Brain pericyte (primary cell): Measurements from ENCODE around the gene MROH7.

ENCODE experiments used
- DNase-seq: peaks from one replicate; pipeline ENCODE4 v3.0.0-alpha.2; 2012; ENCODE audit warnings: low read depth, low spot score

MROH7 gene

GRCh38 chr1:54697896-54698295 is 56.3 kb downstream of the MROH7 start:
- DNase-seq: no peak

GRCh38 chr1:54698346-54698745 is 56.8 kb downstream of the MROH7 start:
- DNase-seq: no peak

- DNase-seq: no peak
Observed at GRCh38 chr1:54699936-54700525, 58.4 kb downstream of the MROH7 start.

GRCh38 chr1:54701066-54701465 is 59.5 kb downstream of the MROH7 start:
- DNase-seq: no peak

GRCh38 chr1:54701996-54702395 is 60.4 kb downstream of the MROH7 start:
- DNase-seq: no peak

- DNase-seq: no peak
Observed at GRCh38 chr1:54703471-54703870, 61.9 kb downstream of the MROH7 start.

DNA sequence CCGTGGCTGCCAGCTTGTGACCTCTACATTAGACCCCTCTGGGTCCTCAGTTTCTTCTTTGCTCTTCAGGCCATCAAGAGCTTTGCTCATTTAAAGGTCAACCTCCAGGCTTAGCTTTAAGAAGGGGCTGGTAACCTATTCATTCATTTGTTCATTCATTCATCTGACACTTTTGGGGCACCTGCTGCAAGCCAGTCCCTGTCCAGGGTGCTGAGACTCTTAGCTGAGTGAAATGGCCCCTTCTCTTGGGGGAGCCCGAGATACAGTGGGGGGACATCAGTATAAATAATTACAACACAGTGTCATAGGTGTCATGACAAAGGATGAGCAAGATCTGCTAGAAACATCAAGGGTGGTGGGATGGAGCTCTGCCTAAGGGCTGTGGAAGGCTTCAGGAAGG is 63.6 kb downstream of the MROH7 start:
- DNase-seq: no peak

DNA sequence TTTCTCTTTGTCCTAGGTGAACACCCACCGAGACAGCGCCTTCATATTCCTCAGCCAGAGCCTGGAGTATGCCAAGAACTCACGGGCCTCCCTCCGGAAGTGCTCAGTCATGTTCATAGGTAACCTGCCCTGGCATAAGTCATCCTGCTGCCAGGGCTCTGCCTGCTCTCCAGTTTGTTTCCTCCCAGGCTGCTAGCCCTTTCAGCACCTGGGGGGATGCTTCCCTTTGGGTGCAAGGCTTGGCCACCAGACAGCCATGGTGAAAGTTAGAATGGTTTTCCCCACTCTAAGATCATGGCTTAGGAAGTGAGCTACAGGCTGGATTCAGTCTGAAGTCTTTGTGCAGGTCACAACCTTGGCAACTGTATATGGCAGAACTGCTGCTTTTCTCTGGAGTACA is 64.8 kb downstream of the MROH7 start:
- no peak for DNase-seq

GRCh38 chr1:54708385-54708784 is 66.8 kb downstream of the MROH7 start:
- DNase-seq: no peak

DNA sequence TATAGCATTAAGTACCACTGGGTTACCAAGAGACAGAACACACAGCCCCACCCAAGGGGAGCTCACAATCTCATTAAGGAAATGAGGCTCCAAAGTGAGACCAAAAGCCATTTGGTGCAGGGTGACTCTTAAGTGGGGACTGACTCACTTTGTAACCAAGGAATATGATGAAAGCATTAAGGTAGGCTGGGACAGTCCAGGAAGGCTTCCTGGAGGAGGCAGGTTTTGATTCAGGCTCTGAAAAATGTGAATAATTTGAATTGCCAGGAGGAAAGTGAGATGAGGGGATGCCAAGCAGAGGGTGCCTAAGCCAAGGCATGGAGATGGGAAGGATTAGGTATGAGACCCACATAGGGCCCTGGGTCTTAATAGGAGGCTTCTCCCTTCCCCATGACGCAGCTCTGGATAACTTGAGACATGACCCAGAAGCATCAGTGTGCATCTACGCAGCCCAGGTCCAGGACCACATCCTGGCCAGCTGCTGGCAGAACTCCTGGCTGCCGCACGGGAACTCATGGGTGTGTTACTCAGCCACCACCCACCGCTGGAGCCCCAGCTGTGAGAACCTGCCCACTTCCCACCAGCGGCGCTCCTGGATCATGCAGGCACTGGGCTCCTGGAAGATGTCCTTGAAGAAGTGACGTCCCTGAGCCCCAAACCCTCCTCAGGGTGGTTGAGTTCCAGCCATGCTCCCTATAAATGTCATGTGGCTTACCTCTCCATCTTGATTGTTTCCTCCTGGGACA is 68.1 kb downstream of the MROH7 start:
- DNase-seq: no peak

DNA sequence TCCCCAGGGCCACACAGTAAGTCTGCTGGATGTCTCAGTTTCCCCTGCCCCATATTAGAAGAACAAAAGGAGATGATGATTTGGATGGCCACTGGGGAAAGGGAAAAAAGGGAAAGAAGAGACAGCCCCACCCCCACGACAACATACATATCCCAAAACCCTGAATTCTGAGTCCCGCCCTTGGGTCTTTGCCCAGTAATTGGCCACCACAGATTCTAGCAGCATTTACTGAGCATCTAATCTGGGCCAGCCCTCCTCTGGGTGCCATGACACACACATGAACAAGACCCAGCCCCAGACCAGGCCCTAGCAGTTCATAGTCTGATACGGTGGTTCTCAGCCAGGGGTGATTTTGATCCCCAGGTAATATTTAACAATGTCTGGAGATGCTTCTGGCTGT is 68.8 kb downstream of the MROH7 start:
- DNase-seq: no peak

DNA sequence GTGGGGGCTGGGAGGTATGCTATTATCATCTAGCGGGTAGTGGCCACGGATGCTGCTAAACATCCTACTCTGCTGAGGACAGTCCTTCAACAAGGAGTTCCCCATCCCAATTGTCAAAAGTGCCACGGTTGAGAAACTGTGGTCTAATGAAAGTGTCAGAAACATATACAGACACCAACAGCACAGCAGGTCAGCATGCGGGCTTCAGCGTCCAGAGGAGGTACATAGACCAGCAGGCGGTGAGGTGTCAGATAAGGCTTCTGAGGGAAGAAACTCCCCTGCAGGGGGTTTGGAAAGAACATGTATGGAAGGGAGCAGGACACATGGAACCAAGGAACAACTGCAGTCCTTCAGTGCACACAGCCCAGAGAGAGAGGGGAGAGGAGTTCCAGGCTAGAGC is 69.3 kb downstream of the MROH7 start:
- DNase-seq: no peak

DNA sequence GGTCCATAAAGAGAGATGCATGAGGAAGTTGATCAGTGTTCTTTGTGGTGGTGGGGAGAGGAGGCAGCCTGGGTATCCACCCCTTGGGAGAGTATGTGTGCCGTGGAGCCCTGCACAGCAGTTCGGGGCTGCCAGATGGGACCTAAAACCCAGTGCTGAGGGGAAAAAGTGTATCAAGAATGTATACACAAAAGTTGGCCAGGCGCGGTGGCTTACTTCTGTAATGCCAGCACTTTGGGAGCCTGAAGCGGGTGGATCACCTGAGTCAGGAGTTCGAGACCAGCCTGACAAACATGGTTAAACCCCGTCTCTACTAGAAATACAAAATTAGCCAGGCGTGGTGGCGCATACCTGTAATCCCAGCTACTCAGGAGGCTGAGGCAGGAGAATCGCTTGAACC is 70.0 kb downstream of the MROH7 start:
- no peak for DNase-seq

DNA sequence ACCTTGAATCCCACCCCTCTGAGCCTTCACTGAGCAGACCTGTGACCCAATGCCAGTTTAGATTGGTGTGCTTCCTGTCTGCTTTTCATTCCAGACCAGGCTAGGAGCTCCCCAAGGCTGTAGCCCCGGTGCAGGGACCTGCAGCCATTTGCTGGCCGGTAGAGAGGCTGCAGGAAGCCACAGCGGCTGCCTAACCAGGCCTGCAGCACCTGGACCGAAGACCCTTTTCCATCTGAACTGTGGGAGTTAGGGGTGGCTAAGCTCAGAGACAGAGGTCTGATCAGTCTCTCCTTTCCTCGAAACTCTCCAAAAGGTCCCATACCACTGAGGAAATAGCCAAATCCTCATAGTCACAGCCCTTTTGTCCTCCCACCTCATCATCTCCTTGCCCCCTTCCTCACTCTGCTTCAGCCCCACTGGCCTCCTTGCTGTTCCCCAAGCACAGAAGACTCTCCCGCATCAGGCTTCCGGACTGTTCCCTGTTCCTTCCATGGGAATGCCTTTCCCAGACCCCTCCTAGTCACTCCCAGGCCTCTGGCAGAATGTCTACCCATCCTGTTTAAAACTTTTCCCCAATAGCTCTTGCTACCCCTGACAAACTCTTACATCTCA is 73.4 kb downstream of the MROH7 start:
- no peak for DNase-seq

GRCh38 chr1:54715493-54716298 is 74.1 kb downstream of the MROH7 start, which contains the start of gene TTC4:
Gene TTC4, plus strand, starts transcription at chr1:54715861. Its CDS starts 48 bp downstream, at chr1:54715909.
- DNase-seq: peak; percentile 31

DNA sequence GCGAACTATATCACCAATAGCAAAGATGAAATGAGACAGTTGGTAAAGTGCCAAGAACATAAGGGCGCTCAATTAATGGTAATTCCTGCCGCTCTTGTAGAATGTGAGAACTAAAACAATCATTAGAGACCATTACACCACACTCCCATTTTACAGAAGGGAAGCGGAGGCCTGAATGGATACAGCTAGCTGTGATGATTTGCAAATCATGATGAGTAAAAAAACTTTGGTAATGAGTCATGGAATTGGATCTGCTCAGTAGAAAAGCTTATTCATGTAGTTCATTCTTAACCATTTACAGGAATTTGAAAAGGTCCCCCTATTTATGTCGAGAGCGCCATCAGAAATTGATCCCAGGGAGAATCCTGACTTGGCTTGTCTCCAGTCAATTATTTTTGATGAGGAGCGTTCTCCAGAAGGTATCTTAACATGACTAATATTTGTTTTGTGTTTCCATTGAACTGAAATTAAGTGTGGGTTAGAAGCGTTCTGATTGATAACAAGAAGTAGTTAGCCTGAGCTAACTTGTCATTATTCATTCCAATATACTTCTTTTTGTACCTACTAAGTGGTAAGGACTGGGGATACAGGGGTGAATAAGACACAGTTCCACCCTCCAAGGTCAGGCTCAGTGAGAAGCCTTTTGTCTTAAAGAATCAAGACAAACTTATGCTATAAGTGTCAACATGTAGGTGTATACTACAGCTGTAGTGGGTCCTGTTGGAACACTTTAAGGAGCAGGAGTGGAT is 74.9 kb downstream of the MROH7 start:
- DNase-seq: no peak

- no peak for DNase-seq
Observed at GRCh38 chr1:54721719-54722118, 80.1 kb downstream of the MROH7 start.

DNA sequence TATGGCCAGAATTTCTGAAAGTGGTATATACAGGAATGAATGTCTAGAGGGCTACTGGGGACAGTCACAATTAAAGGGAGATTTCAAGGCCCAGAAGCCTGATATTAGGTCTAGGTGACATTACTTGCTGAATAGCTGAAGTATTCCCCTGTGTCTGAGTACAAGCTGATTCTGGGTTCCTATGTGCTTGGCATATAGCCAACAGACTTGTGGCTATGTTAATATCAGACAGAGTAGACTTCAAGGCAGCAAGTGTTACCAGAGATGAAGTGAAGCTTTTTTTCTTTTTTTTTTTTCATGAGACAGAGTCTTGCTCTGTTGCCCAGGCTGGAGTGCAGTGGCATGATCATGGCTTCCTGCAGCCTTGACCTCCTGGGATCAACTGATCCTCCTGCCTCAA is 82.4 kb downstream of the MROH7 start:
- no peak for DNase-seq

- no peak for DNase-seq
Observed at GRCh38 chr1:54724771-54725170, 83.2 kb downstream of the MROH7 start.

DNA sequence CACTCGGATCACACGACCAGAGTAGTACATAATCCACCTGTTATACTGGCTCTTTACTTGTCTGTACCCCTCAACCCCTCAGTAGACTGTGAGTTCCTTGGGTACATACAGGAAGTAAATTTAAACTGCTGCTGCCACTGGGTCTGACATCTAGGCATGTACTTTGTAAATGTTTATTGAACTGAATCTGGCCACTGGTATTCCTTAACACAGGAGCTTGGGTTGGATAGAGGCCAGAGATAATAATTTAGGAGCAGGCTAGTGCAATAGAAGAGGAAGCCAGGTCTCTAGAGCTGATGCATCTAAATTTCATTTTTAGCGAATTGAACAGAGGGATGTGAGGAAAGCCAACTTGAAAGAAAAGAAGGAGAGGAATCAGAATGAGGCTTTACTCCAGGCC is 86.4 kb downstream of the MROH7 start:
- no peak for DNase-seq

GRCh38 chr1:54736685-54737084 is 95.1 kb downstream of the MROH7 start:
- no peak for DNase-seq

DNA sequence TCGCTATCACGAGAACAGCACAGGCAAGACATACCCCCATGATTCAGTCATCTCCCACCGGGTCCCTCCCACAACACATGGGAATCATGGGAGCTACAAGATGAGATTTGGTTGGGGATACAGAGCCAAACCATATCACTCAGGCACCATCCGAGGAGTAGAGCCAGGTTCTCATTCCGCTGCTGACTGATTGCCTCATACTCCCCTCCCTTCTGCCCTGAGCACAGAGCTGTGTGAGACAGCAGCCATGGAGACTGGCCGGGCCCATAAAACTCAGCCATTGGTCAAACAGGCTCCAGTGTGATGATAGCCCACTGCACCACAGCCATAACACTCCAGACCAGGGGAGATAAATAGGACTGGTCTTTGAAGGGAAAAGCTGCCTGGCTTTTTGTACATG is 96.7 kb downstream of the MROH7 start:
- DNase-seq: no peak
